Measurements from ENCODE around the gene TMEM51.

GRCh38 chr1:15150376-15150775 lies 3.2 kb upstream of the TMEM51 start:
- TF ChIP-seq CTCF (IDR thresholded peaks at IDR 0.05) (no peak), POLR2A (IDR thresholded peaks at IDR 0.05) (no peak)

Measured in lower leg skin (tissue), 3 donors.